Cerebellar nuclear complex (tissue), 1 donor: ENCODE results near the gene DNAI1.

Experiments used
- DNase-seq, 2 experiments: peaks; one replicate each; lab custom pipeline; 2025; lab: John Stamatoyannopoulos, UW

Gene DNAI1

GRCh38 chr9:34545497-34545896, 86.9 kb downstream of the DNAI1 start:
- DNase-seq, result no peak

- no peak for DNase-seq
Observed at GRCh38 chr9:34546102-34546833, 87.7 kb downstream of the DNAI1 start.

GRCh38 chr9:34546834-34547827, 88.5 kb downstream of the DNAI1 start:
- peak in 1 of 2 experiments; percentile 18 for DNase-seq

GRCh38 chr9:34547960-34548611, 89.5 kb downstream of the DNAI1 start:
- peak in 1 of 2 experiments; percentile 38 for DNase-seq

GRCh38 chr9:34549407-34549732, 90.8 kb downstream of the DNAI1 start:
- DNase-seq, result no peak

- DNase-seq, result no peak
Observed at GRCh38 chr9:34550016-34550680, 91.5 kb downstream of the DNAI1 start.

GRCh38 chr9:34550681-34551270, 92.2 kb downstream of the DNAI1 start:
- no peak for DNase-seq

GRCh38 chr9:34551751-34552605, 93.4 kb downstream of the DNAI1 start:
- no peak for DNase-seq

GRCh38 chr9:34552606-34552981, 94.0 kb downstream of the DNAI1 start:
- DNase-seq, result no peak

GRCh38 chr9:34552986-34553385, 94.4 kb downstream of the DNAI1 start:
- DNase-seq, result no peak

- DNase-seq, result no peak
Observed at GRCh38 chr9:34553511-34554021, 95.0 kb downstream of the DNAI1 start.

- no peak for DNase-seq
Observed at GRCh38 chr9:34554211-34555001, 95.8 kb downstream of the DNAI1 start.

GRCh38 chr9:34555002-34555348, 96.4 kb downstream of the DNAI1 start:
- no peak for DNase-seq

- no peak for DNase-seq
Observed at GRCh38 chr9:34555500-34555899, 96.9 kb downstream of the DNAI1 start.

GRCh38 chr9:34555936-34556525, 97.4 kb downstream of the DNAI1 start:
- no peak for DNase-seq

GRCh38 chr9:34556949-34557348, 98.3 kb downstream of the DNAI1 start:
- DNase-seq, result no peak

GRCh38 chr9:34557426-34558321, 99.1 kb downstream of the DNAI1 start:
- no peak for DNase-seq

- no peak for DNase-seq
Observed at GRCh38 chr9:34558364-34558763, 99.8 kb downstream of the DNAI1 start.
